Neural progenitor cell (in vitro differentiated cells): Measurements from ENCODE around the gene SLC16A5. TPM values are rescaled to one million over a fixed set of nuclear protein-coding genes. Genes with fewer than 3 reads are reported as not detected.

Experiments
- DNase-seq: peaks from one replicate; pipeline ENCODE4 v3.0.0-alpha.2; 2016; ENCODE audit warnings: low spot score
- H2AFZ ChIP-seq: fragments of 200-600 bp; sonication (generic); replicated peaks from 2 replicates; pipeline ENCODE4 v1.6.1; 2016; ENCODE audit warnings: antibody characterized with exemption
- H3F3A ChIP-seq: fragments of 200-600 bp; sonication (generic); 2 replicates; pipeline ENCODE4 v1.6.1; 2016; ENCODE audit warnings: antibody characterized with exemption, low read depth
- H3K27ac ChIP-seq: fragments of 200-600 bp; sonication (generic); 2 replicates; pipeline ENCODE4 v1.5.1; 2016; ENCODE audit warnings: mild to moderate bottlenecking
- H3K27me3 ChIP-seq: fragments of 200-600 bp; sonication (generic); 2 replicates; pipeline ENCODE4 v1.6.1; 2016; ENCODE audit warnings: mild to moderate bottlenecking, moderate library complexity
- H3K36me3 ChIP-seq: fragments of 200-600 bp; sonication (generic); 2 replicates; pipeline ENCODE4 v1.5.1; 2016
- H3K4me1 ChIP-seq: fragments of 200-600 bp; sonication (generic); 2 replicates; pipeline ENCODE4 v1.6.1; 2016; ENCODE audit warnings: mixed run types
- H3K4me2 ChIP-seq: fragments of 200-600 bp; sonication (generic); 2 replicates; pipeline ENCODE4 v1.6.1; 2016
- H3K4me3 ChIP-seq: fragments of 200-600 bp; sonication (generic); 2 replicates; pipeline ENCODE4 v1.5.1; 2016
- H3K79me2 ChIP-seq: fragments of 200-600 bp; sonication (generic); 2 replicates; pipeline ENCODE4 v1.6.1; 2016; ENCODE audit warnings: low read depth
- H3K9ac ChIP-seq: fragments of 200-600 bp; sonication (generic); 2 replicates; pipeline ENCODE4 v1.6.1; 2016
- H3K9me3 ChIP-seq: fragments of 200-600 bp; sonication (generic); 2 replicates; pipeline ENCODE4 v1.5.1; 2016; ENCODE audit warnings: low read depth
- H4K20me1 ChIP-seq: fragments of 200-600 bp; sonication (generic); 2 replicates; pipeline ENCODE4 v1.6.1; 2016; ENCODE audit warnings: low read depth
- H3K27ac Mint-ChIP-seq: 3 replicates; pipeline ENCODE4 v1.8.0; 2021; ENCODE audit warnings: mixed read lengths
- H3K27me3 Mint-ChIP-seq: 2 replicates; pipeline ENCODE4 v1.8.0; 2022; ENCODE audit warnings: low read depth, mild to moderate bottlenecking, inconsistent platforms, moderate library complexity, mixed read lengths; ENCODE audit not compliant: insufficient read depth
- H3K36me3 Mint-ChIP-seq: 3 replicates; pipeline ENCODE4 v1.8.0; 2021; ENCODE audit warnings: mixed read lengths
- H3K4me1 Mint-ChIP-seq: 3 replicates; pipeline ENCODE4 v1.8.0; 2021; ENCODE audit warnings: mixed read lengths
- H3K4me3 Mint-ChIP-seq: 3 replicates; pipeline ENCODE4 v1.8.0; 2021; ENCODE audit warnings: mild to moderate bottlenecking, moderate library complexity, mixed read lengths
- H3K9me3 Mint-ChIP-seq: 3 replicates; pipeline ENCODE4 v1.8.0; 2020; ENCODE audit warnings: mixed read lengths
- EZH2 ChIP-seq: fragments of 200-600 bp; sonication (generic); IDR thresholded peaks from 2 replicates; pipeline ENCODE4 v1.6.1; 2017; ENCODE audit warnings: antibody characterized with exemption, mild to moderate bottlenecking, moderate library complexity
- EZH2phosphoT487 ChIP-seq: fragments of 200-600 bp; sonication (generic); IDR thresholded peaks from 2 replicates; pipeline ENCODE4 v1.6.1; 2017; ENCODE audit warnings: antibody characterized with exemption
- total RNA-seq: library from RNA; depleted of rRNA; stranded (reverse); fragments of >200 nt; gene quantifications from 2 replicates; pipeline ENCODE4 v1.2.3, GENCODE V29; 2015; ENCODE audit warnings: low replicate concordance
- TF ChIP-seq, protein P1 (sequence below): fragments of 200-600 bp; sonication (generic); IDR thresholded peaks from 2 replicates; pipeline ENCODE4 v1.5.1; 2017; ENCODE audit warnings: antibody characterized with exemption, mild to moderate bottlenecking

The SLC16A5 gene
- total RNA-seq, 1 donor from 2014 or later: 3.4 TPM

DNA sequence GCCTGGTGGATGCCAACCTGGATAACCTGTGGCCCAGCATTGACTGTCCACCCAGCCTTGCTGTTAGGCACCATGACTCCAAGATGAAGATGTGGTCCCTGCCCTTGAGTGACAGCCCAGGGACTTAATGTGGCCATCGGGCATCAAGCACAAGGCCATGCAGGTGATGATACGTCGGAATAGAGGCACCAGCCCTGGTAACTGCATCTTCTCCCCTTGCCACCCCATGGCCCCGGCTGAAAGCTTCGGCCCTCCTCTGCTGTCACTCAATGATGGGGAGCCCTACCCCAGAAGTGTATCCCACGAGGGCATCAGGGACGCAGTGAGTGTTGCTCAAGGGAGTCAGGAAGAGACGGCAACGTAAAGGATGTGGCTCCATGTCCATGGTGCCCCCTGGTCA, 41.8 kb downstream of the SLC16A5 start:
- Histone ChIP-seq H3K4me1 (peaks cover 7% of the 10 kb centered on the region), H3K4me2 (no peak overlapping the region), H3F3A (peaks cover 62% of the 10 kb centered on the region), H3K4me3 (no peak overlapping the region), H3K9ac (no peak overlapping the region), H3K27me3 (no peaks in the 10 kb centered on the region), H3K79me2 (peaks cover 17% of the 10 kb centered on the region), H3K36me3 (no peaks in the 10 kb centered on the region), H3K9me3 (no peaks in the 10 kb centered on the region), H3K27ac (no peak overlapping the region), H2AFZ (no peak overlapping the region), H4K20me1 (peaks cover 16% of the 10 kb centered on the region)
- Mint-ChIP-seq H3K27me3 (no peaks in the 10 kb centered on the region), H3K9me3 (no peaks in the 10 kb centered on the region), H3K36me3 (peaks cover 8% of the 10 kb centered on the region), H3K4me1 (peaks cover 12% of the 10 kb centered on the region), H3K27ac (no peak overlapping the region), H3K4me3 (peak overlapping the region; percentile 74)
- TF ChIP-seq EZH2: no peak
- no peak for TF ChIP-seq EZH2phosphoT487
- TF ChIP-seq, protein P1, sequence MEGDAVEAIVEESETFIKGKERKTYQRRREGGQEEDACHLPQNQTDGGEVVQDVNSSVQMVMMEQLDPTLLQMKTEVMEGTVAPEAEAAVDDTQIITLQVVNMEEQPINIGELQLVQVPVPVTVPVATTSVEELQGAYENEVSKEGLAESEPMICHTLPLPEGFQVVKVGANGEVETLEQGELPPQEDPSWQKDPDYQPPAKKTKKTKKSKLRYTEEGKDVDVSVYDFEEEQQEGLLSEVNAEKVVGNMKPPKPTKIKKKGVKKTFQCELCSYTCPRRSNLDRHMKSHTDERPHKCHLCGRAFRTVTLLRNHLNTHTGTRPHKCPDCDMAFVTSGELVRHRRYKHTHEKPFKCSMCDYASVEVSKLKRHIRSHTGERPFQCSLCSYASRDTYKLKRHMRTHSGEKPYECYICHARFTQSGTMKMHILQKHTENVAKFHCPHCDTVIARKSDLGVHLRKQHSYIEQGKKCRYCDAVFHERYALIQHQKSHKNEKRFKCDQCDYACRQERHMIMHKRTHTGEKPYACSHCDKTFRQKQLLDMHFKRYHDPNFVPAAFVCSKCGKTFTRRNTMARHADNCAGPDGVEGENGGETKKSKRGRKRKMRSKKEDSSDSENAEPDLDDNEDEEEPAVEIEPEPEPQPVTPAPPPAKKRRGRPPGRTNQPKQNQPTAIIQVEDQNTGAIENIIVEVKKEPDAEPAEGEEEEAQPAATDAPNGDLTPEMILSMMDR: no peak
- DNase-seq: no peak

DNA sequence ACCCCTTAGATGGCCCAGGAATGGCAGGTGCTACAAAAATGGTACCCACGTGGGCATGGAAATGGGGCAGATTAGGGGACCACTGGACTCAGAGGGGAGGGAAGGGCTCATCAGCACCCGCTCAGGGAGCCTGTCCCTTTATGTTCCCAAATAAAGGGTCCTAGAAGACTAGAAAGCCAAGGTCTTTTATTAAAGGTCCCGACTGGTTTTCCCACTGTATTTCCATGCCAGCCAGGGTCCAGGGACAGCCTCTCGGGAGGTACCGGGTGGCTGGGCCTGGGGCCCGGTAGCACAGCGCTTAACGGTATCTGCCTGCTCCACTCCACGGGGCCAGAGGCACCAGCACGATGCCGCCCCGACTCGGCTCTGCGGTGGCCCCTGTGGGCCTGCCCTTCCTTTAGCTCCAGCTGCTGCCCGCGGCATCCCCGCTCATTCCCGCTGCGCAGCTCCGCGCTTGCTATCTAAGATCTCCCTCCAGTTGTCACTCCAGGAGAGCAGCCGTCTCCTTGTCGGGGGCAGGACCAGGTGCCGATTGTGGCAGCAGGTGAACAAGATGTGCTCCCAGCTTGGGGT, 42.4 kb downstream of the SLC16A5 start:
- Histone ChIP-seq H3K9me3 (no peaks in the 10 kb centered on the region), H3K4me3 (peak overlapping the region; percentile 84), H3K4me2 (peak overlapping the region; percentile 81), H3F3A (peaks cover 68% of the 10 kb centered on the region), H2AFZ (no peak overlapping the region), H3K27ac (no peak overlapping the region), H4K20me1 (peaks cover 18% of the 10 kb centered on the region), H3K4me1 (peaks cover 7% of the 10 kb centered on the region), H3K9ac (no peak overlapping the region), H3K27me3 (no peaks in the 10 kb centered on the region), H3K79me2 (peaks cover 17% of the 10 kb centered on the region), H3K36me3 (no peaks in the 10 kb centered on the region)
- TF ChIP-seq EZH2phosphoT487 (no peak), EZH2 (no peak)
- TF ChIP-seq, protein P1: no peak
- no peak overlapping the region for H3K27ac Mint-ChIP-seq
- H3K4me3 Mint-ChIP-seq: peak overlapping the region; percentile 94
- H3K9me3 Mint-ChIP-seq: no peaks in the 10 kb centered on the region
- peaks cover 11% of the 10 kb centered on the region for H3K36me3 Mint-ChIP-seq
- no peak for DNase-seq
- no peaks in the 10 kb centered on the region for H3K27me3 Mint-ChIP-seq
- H3K4me1 Mint-ChIP-seq: peaks cover 12% of the 10 kb centered on the region

DNA sequence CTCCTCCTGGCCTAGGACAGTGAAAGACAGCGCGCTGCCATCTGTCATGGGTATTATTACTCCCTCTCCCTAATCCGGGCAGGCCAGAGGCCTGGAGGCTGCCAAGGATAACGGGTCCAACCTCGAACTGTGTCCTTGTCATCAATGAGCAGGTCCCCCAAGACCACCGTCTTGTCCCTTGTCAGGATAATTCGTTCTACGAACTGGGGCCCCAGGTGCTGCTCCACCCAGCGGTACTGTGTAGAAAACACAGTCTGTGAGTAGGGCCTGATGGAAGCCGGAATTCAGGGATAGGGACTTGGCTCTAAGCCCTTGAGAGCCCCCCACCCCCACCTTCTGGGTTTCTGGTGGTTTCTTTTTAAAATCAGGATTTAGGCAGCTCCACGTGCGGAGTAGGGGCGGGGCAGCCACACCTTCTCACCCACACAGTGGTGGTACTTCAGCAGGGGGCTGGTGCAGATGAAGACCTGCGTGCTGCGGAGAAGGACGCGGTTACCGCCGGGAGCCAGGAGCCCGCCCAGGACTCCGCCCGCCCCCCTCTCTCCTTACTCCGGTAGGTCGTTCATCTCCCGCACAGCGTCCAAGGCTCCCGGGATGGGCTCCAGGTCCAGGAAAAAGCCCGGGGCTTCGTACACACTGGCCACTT, 43.0 kb downstream of the SLC16A5 start:
- peaks cover 74% of the 10 kb centered on the region for H3F3A ChIP-seq
- H3K4me1 Mint-ChIP-seq: peaks cover 12% of the 10 kb centered on the region
- H3K9ac ChIP-seq: peak overlapping the region; percentile 70
- no peaks in the 10 kb centered on the region for H3K27me3 Mint-ChIP-seq
- no peaks in the 10 kb centered on the region for H3K9me3 Mint-ChIP-seq
- H3K27ac Mint-ChIP-seq: peak overlapping the region; percentile 66
- TF ChIP-seq EZH2phosphoT487: no peak
- TF ChIP-seq, protein P1: peak; percentile 66
- H4K20me1 ChIP-seq: peaks cover 24% of the 10 kb centered on the region
- no peaks in the 10 kb centered on the region for H3K36me3 ChIP-seq
- H3K36me3 Mint-ChIP-seq: peaks cover 13% of the 10 kb centered on the region
- H3K9me3 ChIP-seq: no peaks in the 10 kb centered on the region
- H3K79me2 ChIP-seq: peaks cover 17% of the 10 kb centered on the region
- H3K4me3 ChIP-seq: peak overlapping the region; percentile 84
- peak overlapping the region; percentile 70 for H3K27ac ChIP-seq
- DNase-seq: peak; percentile 87
- H3K27me3 ChIP-seq: no peaks in the 10 kb centered on the region
- peaks cover 7% of the 10 kb centered on the region for H3K4me1 ChIP-seq
- peak overlapping the region; percentile 81 for H3K4me2 ChIP-seq
- H2AFZ ChIP-seq: peak overlapping the region; percentile 55
- H3K4me3 Mint-ChIP-seq: peak overlapping the region; percentile 94
